ENCODE data around the gene SCIN. TPM values are rescaled to one million over a fixed set of nuclear protein-coding genes. Genes with fewer than 3 reads are reported as not detected.
"Not testable (repeated sequence)": the region's sequence is repeated elsewhere in the genome, so short reads cannot be mapped to it uniquely, and the experiment has no call there.

The SCIN gene
- polyA plus RNA-seq, 1 donor from 2014 or later = 0.53 TPM

DNA sequence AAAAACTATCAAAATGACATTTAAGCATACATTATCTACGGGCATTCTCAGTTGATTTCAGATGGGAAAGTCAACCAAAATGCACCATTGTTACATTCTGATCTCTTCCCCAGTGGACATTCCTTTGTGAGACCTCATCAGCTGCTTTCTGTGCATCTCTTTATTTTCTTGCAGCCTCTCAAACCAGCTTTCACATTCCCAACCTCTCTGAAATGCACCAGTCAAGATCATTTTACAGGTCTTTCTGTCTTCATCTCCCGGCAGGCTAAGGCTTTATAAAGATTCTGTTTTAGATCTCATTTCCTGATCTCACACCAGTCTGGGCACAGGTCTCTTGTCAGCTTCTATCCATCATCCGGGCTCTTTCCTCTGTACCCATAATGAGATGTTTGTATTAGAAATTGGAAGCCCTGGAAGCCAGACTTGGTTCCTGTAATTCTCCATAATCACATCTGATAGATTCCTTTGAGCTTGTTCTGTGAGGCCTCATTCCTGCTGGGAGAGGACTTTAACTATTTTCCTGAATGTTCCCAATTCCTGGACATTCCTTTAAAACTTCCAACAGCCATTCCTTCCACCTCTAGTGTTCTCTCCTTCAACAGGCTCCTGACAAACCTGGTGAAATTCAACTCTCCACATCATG is 72.6 kb downstream of the SCIN start:
- TF ChIP-seq MXI1 (conservative IDR thresholded peaks at IDR 0.05; ENCODE audit: poor library complexity, severe bottlenecking) = no peak
- no peak for TF ChIP-seq EZH2 (IDR thresholded peaks at IDR 0.05; ENCODE audit: borderline replicate concordance, insufficient read depth, low read length, poor library complexity, severe bottlenecking)
- TF ChIP-seq SMC3 (conservative IDR thresholded peaks at IDR 0.05; ENCODE audit: poor library complexity) = no peak
- TF ChIP-seq, protein P1, sequence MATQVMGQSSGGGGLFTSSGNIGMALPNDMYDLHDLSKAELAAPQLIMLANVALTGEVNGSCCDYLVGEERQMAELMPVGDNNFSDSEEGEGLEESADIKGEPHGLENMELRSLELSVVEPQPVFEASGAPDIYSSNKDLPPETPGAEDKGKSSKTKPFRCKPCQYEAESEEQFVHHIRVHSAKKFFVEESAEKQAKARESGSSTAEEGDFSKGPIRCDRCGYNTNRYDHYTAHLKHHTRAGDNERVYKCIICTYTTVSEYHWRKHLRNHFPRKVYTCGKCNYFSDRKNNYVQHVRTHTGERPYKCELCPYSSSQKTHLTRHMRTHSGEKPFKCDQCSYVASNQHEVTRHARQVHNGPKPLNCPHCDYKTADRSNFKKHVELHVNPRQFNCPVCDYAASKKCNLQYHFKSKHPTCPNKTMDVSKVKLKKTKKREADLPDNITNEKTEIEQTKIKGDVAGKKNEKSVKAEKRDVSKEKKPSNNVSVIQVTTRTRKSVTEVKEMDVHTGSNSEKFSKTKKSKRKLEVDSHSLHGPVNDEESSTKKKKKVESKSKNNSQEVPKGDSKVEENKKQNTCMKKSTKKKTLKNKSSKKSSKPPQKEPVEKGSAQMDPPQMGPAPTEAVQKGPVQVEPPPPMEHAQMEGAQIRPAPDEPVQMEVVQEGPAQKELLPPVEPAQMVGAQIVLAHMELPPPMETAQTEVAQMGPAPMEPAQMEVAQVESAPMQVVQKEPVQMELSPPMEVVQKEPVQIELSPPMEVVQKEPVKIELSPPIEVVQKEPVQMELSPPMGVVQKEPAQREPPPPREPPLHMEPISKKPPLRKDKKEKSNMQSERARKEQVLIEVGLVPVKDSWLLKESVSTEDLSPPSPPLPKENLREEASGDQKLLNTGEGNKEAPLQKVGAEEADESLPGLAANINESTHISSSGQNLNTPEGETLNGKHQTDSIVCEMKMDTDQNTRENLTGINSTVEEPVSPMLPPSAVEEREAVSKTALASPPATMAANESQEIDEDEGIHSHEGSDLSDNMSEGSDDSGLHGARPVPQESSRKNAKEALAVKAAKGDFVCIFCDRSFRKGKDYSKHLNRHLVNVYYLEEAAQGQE (IDR thresholded peaks at IDR 0.05; ENCODE audit: borderline replicate concordance) = no peak
- no peak for TF ChIP-seq EP300 (conservative IDR thresholded peaks at IDR 0.05; ENCODE audit: poor library complexity, severe bottlenecking)
- TF ChIP-seq POLR2AphosphoS5 (IDR thresholded peaks at IDR 0.05) = no peak
- TF ChIP-seq TAF1 (IDR thresholded peaks at IDR 0.05; ENCODE audit: low read depth) = no peak
- no peak for TF ChIP-seq CTCF (IDR thresholded peaks at IDR 0.05; ENCODE audit: poor library complexity, severe bottlenecking)
- TF ChIP-seq RAD21 (conservative IDR thresholded peaks at IDR 0.05) = no peak
- Histone ChIP-seq H3K36me3 (ENCODE audit: insufficient read depth, low read length) (no peaks in the 10 kb centered on the region), H2AFZ (ENCODE audit: low read depth, low read length) (no peak overlapping the region), H3K27ac (ENCODE audit: low read length) (no peak overlapping the region), H3K4me2 (ENCODE audit: low read length) (no peak overlapping the region), H3K9me3 (ENCODE audit: low read length) (no peaks in the 10 kb centered on the region), H3K9ac (ENCODE audit: low read length) (no peak overlapping the region), H3K79me2 (replicated peaks; ENCODE audit: insufficient read depth, low read length) (no peaks in the 10 kb centered on the region), H3K9me2 (ENCODE audit: insufficient read depth, low read length) (no peaks in the 10 kb centered on the region), H3F3A (ENCODE audit: insufficient read depth, low read length, poor library complexity, severe bottlenecking) (no peaks in the 10 kb centered on the region), H3K4me3 (ENCODE audit: low read length) (no peak overlapping the region), H3K27me3 (ENCODE audit: insufficient read depth, low read depth, low read length) (no peaks in the 10 kb centered on the region), H4K20me1 (ENCODE audit: insufficient read depth) (no peaks in the 10 kb centered on the region)

DNA sequence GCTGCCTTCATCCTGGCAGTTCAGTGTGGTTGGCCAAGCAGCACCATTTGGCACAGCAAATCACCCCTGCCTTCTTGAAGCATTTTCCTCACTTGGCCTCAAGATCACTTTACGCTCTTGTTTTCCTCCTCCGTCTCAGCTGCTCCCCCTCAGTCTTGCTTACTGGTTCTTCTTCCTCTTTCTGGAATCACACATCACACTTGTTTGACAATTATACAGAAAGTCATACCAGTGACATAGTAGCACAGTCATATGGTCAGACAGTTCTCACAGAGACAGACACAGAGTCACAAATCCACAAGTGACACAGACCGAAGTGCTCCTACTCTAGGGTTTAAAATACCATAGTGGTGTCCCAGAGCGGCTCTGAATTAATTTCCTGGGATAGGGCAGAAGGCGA is 73.1 kb downstream of the SCIN start:
- H3K27ac ChIP-seq (ENCODE audit: low read length) = no peak overlapping the region
- H3K4me3 ChIP-seq (ENCODE audit: low read length) = no peak overlapping the region
- H3F3A ChIP-seq (ENCODE audit: insufficient read depth, low read length, poor library complexity, severe bottlenecking) = no peaks in the 10 kb centered on the region
- no peaks in the 10 kb centered on the region for H3K27me3 ChIP-seq (ENCODE audit: insufficient read depth, low read depth, low read length)
- H3K9me2 ChIP-seq (ENCODE audit: insufficient read depth, low read length) = no peaks in the 10 kb centered on the region
- no peaks in the 10 kb centered on the region for H3K79me2 ChIP-seq (replicated peaks; ENCODE audit: insufficient read depth, low read length)
- no peak overlapping the region for H3K9ac ChIP-seq (ENCODE audit: low read length)
- H3K4me2 ChIP-seq (ENCODE audit: low read length) = no peak overlapping the region
- no peaks in the 10 kb centered on the region for H3K9me3 ChIP-seq (ENCODE audit: low read length)
- no peak overlapping the region for H2AFZ ChIP-seq (ENCODE audit: low read depth, low read length)
- TF ChIP-seq MXI1 (conservative IDR thresholded peaks at IDR 0.05; ENCODE audit: poor library complexity, severe bottlenecking) (no peak), EP300 (conservative IDR thresholded peaks at IDR 0.05; ENCODE audit: poor library complexity, severe bottlenecking) (no peak), CTCF (IDR thresholded peaks at IDR 0.05; ENCODE audit: poor library complexity, severe bottlenecking) (no peak), POLR2AphosphoS5 (IDR thresholded peaks at IDR 0.05) (no peak)
- H4K20me1 ChIP-seq (ENCODE audit: insufficient read depth) = no peaks in the 10 kb centered on the region
- no peaks in the 10 kb centered on the region for H3K36me3 ChIP-seq (ENCODE audit: insufficient read depth, low read length)

DNA sequence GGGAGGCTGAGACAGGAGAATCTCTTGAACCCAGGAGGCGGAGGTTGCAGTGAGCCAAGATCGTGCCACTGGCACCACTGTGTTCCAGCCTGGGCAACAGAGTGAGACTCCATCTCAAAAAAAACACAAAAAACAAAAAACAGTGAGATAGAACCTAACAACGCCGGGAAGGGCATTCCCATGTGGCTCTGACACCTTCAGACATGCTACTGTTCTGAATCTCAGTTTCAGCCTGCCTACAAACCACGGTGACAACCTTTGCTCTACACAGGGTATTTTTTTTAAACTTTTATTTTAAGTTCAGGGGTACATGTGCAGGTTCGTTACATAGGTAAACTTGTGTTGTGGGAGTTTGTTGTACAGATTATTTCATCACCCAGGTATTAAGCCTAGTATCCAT is 74.7 kb downstream of the SCIN start:
- not testable (repeated sequence) for H3K79me2 ChIP-seq (replicated peaks; ENCODE audit: insufficient read depth, low read length); H3K9ac ChIP-seq (ENCODE audit: low read length); H3F3A ChIP-seq (ENCODE audit: insufficient read depth, low read length, poor library complexity, severe bottlenecking); H3K4me3 ChIP-seq (ENCODE audit: low read length); H3K36me3 ChIP-seq (ENCODE audit: insufficient read depth, low read length); H3K9me2 ChIP-seq (ENCODE audit: insufficient read depth, low read length); H3K27ac ChIP-seq (ENCODE audit: low read length); H4K20me1 ChIP-seq (ENCODE audit: insufficient read depth); H2AFZ ChIP-seq (ENCODE audit: low read depth, low read length); H3K4me2 ChIP-seq (ENCODE audit: low read length); H3K9me3 ChIP-seq (ENCODE audit: low read length); H3K27me3 ChIP-seq (ENCODE audit: insufficient read depth, low read depth, low read length)

Data from neural cell (in vitro differentiated cells).